Tibial nerve (tissue), 4 donors: Measurements from ENCODE around the gene SAMD7.

ENCODE experiments used
- EP300 ChIP-seq, 2 donors: sonication (generic); formaldehyde crosslinking; IDR thresholded peaks; one replicate each; pipeline ENCODE4 v1.6.1; 2017; ENCODE audit warnings: antibody characterized with exemption in 2 of 2, mild to moderate bottlenecking in 1 of 2
- POLR2A ChIP-seq, 2 donors: fragments of 450-650 bp; IDR thresholded peaks; one replicate each; pipeline ENCODE4 v1.6.1; 2017; ENCODE audit warnings: antibody characterized with exemption in 2 of 2, mild to moderate bottlenecking in 2 of 2, moderate library complexity in 2 of 2
- TF ChIP-seq, protein P1 (sequence below), 5 experiments: fragments of 200-600 bp in 3 of 5; fragments of 450-650 bp in 2 of 5; sonication (generic) in 3 of 5; IDR thresholded peaks; one replicate each; pipeline ENCODE4 v1.5.1; 2016 to 2019; ENCODE audit warnings: antibody characterized with exemption in 5 of 5, mild to moderate bottlenecking in 3 of 5, moderate library complexity in 2 of 5

DNA sequence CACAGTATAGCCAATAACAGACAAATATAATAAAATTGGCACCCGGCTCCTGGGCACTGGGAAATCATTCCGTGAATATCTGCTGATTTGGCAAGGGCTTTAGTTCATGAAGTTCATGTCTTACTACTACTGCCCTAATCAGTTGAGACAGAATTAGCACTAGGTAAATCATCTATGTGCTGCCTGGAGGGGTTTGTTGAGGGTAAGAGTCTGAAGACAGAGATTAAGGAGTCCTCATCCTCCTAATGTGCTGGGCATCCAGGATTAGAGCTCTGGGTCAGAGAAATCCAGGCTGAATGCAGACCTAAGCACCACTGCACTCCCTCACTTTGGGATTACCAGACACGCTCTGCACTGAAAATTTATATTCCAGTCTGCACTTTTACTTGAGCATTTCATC lies 2.0 kb downstream of the SAMD7 start:
- TF ChIP-seq EP300 (IDR thresholded peaks at IDR 0.05) (no peak), POLR2A (IDR thresholded peaks at IDR 0.05) (no peak)
- TF ChIP-seq, protein P1, sequence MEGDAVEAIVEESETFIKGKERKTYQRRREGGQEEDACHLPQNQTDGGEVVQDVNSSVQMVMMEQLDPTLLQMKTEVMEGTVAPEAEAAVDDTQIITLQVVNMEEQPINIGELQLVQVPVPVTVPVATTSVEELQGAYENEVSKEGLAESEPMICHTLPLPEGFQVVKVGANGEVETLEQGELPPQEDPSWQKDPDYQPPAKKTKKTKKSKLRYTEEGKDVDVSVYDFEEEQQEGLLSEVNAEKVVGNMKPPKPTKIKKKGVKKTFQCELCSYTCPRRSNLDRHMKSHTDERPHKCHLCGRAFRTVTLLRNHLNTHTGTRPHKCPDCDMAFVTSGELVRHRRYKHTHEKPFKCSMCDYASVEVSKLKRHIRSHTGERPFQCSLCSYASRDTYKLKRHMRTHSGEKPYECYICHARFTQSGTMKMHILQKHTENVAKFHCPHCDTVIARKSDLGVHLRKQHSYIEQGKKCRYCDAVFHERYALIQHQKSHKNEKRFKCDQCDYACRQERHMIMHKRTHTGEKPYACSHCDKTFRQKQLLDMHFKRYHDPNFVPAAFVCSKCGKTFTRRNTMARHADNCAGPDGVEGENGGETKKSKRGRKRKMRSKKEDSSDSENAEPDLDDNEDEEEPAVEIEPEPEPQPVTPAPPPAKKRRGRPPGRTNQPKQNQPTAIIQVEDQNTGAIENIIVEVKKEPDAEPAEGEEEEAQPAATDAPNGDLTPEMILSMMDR (IDR thresholded peaks at IDR 0.05): no peak
